Stimulated activated CD8-positive, alpha-beta memory T cell treated with anti-CD3 and anti-CD28 coated beads, Interleukin-4, amount 100 ng/mL, for 24 hours (primary cell): ENCODE data around the gene PAGR1.
"Not testable (repeated sequence)": the region's sequence is repeated elsewhere in the genome, so short reads cannot be mapped to it uniquely, and the experiment has no call there.

Source experiments
- DNase-seq: peaks from one replicate; pipeline ENCODE4 v3.0.0-alpha.2; 2020; ENCODE audit warnings: low read depth

Gene PAGR1

DNA sequence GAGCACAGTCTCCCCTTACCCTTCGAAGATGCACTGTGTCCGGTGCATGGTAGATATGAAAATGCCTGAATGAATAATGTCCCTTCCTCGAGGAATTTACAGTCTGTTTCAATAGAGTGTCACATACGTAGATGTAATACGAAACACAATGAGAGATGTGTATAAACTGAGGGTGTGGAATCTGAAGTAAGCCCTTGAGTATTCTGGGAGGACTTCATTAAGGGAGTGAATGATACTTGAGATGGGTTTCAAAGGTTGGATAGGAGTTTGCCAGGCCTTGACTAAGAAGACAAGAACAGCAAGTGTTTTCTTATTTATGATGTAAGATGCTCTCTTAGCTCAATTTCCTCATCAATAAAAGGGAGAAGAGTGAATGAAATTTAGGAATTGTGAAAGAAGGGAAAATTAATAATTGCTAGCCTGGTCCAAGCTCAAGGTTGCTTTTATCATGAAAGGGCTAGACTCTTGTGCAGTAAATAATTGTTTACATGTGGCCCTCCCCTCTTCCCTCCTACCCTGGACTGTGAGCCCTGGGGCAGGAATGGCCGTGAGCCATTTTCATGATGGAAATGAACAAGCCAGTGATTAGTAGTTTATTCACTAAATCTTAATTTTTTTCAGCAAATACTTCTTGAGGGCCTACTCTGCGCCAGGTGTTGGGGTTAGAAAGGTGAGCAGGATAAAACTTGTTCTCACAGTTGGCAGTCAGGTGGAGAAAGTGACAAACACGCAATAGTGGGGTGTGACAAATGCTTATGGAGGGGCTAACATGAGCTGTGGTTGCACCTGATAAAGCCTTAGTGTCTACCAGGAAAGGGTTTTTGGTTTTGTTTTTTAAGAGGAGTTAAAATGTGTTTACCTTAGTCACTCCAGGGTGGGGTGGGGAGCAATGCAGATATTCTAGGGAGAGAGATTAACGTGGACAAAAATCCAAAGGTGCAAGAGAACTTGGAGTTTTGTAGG lies 23.8 kb upstream of the PAGR1 start:
- DNase-seq: no peak

DNA sequence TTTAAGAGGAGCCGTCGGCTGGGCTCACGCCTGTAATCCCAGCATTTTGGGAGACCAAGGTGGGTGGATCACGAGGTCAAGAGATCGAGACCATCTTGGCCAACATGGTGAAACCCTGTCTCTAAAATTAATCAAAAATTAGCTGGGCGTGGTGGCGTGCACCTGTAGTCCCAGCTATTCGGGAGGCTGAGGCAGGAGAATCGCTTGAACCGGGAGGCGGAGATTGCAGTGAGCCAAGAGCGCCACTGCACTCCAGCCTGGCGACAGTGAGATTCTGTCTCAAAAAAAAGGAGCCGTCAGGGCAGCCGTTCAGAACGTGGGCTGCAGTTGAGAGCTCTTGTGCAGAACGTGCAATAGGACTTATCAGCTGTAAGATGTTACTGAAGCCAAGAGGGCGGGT lies 22.8 kb upstream of the PAGR1 start:
- DNase-seq: not testable (repeated sequence)

DNA sequence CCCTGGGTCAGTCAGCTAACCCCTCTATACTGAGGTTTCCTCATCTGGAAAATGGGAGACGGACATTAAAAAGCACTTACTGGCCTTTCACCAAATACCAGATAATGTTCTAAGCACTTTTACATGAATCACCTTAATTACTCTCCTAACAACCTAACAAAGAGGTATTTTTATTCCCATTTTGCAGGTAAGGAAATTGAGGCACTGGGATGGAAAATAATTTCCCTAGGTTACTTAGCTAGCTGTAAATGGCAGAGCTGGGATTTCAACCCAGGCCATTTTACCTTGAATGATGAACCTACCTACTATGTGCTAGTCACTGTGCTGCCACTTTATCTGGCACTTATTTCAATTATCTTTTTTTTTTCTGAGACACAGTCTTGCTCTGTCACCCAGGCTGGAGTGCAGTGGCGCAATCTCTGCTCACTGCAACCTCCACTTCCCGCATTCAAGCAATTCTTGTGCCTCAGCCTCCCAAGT lies 21.7 kb upstream of the PAGR1 start:
- DNase-seq: no peak

DNA sequence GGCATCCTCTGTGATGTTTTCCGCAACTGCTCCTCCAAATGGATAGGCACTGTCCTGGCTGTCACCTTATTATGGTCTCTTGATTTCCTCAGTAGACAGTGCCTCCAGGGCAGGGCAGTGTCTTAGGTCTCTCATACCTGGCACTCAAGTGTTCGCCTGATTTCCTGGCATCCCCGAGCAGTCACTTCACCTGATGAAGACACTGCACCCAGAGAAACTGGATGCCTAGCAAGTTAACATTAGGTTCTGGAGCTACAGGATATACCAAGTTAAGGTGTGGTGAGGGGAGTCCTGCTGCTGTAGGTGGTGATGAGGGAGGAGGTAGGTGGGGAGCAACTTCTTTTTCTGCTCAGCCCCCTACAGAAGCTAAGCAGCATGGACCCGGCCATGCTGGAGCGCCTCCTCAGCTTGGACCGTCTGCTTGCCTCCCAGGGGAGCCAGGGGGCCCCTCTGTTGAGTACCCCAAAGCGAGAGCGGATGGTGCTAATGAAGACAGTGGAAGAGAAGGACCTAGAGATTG lies 13.5 kb upstream of the PAGR1 start:
- no peak for DNase-seq

DNA sequence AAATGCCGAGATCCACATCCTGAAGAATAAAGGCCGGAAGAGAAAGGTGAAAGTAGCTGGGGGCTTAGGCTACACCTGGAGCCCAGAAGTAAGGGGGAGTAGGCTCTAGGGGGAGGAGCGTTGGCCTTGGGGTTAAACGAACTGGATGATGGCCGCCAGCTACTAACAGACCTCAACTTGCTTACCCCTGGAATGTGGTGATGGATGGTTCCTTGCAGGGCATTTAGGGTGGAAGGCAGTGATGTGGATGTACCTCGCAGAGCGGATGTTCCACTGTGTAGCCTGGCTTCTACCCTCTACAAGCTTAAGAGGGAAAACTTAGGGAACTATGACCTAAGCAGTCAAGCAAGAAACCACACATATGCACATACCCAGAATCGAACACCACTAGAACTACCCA lies 11.9 kb upstream of the PAGR1 start:
- DNase-seq: no peak

DNA sequence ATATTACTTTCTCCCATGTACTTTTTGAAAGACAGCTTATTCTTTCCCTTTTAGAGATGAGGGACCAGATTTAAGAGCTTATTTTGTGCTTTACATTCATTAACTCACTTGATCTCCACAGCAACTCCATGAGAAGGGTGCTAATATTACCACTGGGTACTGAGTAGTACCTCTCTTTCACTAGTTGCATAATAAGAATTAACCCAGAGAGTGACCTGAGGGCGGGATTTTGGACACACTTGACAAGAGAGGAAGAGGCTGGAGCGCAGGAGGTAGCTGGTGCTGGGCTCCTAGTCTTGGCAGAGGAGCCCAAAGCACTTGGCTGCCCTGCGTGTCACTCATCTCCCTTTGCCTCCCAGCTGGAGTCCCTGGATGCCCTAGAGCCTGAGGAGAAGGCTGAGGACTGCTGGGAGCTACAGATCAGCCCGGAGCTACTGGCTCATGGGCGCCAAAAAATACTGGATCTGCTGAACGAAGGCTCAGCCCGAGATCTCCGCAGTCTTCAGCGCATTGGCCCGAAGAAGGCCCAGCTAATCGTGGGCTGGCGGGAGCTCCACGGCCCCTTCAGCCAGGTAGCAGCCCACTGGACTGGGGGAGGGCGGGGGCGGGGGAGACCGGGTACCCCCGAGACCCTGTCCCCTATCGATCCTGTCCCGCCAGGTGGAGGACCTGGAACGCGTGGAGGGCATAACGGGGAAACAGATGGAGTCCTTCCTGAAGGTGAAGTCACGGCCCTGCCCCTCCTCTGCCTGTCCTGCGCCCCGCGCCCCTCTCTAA lies 11.3 kb upstream of the PAGR1 start:
- DNase-seq: no peak

DNA sequence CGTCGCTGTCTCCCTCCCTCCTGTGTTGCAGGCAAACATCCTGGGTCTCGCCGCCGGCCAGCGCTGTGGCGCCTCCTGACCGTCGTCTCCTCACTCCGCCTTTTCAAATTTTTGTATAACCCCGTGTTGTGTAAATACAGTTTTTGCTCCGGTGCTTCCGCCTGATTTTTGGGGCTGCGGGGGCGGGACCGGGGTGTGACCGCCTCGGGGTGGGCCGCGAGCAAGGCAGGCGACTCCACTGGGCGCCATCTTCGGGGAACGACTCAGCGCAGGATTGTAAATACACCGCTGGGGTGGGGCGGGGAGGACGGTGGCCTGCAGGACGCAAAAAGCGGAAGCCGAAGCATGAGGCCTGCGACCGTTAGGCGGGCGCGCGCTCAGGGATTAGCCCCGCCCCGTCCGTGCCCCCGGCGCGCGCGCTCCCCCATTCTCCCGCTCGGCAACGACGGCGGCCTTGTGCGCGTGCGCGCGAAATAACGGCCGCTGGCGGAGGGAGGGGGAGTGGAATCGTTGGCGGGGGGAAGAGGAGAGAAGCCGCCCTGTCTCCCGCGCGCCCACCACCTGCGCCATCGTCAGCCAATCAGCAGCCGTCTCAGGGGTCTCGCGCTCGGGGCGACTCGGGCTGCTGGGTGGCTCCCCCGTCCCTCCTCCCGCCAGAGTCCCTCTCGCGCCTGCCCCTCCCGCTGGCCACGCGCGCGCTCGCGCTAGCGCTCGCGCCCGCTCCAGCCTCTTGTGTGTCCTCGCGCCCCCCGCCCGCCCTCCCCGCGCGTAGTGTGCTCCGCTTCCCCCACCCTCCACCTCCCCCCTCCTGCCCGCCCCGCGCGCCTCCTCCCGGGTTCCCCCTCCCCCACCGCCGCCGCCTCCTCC lies 10.5 kb upstream of the PAGR1 start:
- peak; percentile 95 for DNase-seq

DNA sequence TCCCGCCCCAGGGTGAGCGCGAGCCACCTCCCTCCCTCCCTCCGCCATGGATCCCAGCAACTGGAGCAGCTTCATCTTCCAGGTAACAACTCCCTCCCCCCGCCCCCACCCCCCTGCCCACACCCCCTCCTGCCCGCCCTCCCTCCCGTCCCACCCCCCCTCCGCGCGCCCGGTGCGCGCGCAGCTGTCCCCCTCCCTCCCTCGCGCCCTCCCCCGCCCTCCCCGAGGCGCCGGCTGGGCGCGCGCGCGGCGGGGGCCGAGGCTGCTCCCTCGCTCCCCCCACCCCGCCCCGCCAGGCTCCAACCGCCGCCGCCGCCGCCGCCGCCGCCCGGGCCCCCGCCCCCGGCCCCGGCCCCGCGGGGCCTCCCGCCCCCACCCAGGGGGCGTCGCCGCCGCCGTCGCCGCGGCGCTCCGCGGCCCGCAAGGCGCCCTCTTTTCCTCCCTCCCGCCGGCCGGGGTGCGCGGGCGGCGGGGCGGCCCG lies 9.8 kb upstream of the PAGR1 start, which contains the start of gene MAZ:
Gene MAZ, plus strand, starts transcription at position 431 of the 481 bp plus-strand sequence. CDS start 173 bp downstream, outside the sequence.
- peak; percentile 70 for DNase-seq

DNA sequence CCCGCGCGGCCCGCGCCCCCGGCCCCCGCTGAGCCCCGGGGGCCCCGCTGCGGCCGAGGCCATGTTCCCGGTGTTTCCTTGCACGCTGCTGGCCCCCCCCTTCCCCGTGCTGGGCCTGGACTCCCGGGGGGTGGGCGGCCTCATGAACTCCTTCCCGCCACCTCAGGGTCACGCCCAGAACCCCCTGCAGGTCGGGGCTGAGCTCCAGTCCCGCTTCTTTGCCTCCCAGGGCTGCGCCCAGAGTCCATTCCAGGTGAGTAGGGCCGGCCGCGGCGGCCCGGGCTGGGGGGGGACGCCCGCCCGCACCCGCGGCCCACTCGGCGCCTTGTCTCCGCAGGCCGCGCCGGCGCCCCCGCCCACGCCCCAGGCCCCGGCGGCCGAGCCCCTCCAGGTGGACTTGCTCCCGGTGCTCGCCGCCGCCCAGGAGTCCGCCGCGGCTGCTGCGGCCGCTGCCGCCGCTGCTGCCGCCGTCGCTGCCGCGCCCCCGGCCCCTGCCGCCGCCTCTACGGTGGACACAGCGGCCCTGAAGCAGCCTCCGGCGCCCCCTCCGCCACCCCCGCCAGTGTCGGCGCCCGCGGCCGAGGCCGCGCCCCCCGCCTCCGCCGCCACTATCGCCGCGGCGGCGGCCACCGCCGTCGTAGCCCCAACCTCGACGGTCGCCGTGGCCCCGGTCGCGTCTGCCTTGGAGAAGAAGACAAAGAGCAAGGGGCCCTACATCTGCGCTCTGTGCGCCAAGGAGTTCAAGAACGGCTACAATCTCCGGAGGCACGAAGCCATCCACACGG lies 9.1 kb upstream of the PAGR1 start:
- no peak for DNase-seq

DNA sequence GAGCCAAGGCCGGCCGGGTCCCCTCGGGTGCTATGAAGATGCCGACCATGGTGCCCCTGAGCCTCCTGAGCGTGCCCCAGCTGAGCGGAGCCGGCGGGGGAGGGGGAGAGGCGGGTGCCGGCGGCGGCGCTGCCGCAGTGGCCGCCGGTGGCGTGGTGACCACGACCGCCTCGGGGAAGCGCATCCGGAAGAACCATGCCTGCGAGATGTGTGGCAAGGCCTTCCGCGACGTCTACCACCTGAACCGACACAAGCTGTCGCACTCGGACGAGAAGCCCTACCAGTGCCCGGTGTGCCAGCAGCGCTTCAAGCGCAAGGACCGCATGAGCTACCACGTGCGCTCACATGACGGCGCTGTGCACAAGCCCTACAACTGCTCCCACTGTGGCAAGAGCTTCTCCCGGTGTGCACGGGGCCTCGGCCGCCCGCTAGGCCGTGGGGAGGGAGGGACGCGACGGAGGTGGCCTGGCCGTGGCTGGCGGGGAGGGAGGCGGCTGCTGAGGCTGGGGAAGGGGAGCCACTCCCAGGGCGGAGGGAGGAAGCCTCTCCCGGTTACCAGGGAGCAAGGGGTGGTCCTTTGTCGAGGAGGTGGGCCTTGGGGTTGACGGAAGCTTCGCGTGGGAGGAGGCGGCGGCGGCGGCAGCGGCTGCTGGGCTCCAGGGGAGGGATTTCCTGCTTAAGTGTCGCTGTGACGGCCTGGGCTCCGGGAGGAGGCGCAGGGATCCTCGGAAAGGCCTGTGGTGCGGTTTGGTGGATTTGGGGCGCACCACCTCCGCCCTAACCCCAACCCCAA lies 8.3 kb upstream of the PAGR1 start:
- peak; percentile 82 for DNase-seq

DNA sequence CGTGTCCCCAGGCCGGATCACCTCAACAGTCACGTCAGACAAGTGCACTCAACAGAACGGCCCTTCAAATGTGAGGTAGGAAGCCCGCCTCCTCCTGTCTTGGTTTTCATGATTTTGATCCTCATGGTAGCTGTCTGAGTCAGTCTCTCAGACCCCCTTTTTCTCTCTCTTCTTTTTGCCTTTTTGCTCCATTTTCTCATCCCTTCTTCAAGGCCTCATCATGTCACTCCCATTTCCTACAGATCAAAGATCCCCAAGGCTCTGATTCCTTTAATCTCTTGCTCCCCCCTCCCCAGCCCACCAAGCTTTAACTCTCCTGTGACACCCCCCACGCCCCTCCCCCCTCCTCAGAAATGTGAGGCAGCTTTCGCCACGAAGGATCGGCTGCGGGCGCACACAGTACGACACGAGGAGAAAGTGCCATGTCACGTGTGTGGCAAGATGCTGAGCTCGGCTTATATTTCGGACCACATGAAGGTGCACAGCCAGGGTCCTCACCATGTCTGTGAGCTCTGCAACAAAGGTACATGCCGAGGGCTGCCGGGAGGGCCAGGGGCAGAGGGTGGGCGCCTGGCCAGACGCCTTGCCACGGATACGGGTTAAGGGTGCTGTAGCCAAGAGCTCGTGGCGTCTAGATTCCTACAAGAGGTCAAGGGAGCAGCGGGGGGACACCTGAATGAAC lies 7.6 kb upstream of the PAGR1 start:
- DNase-seq: no peak

DNA sequence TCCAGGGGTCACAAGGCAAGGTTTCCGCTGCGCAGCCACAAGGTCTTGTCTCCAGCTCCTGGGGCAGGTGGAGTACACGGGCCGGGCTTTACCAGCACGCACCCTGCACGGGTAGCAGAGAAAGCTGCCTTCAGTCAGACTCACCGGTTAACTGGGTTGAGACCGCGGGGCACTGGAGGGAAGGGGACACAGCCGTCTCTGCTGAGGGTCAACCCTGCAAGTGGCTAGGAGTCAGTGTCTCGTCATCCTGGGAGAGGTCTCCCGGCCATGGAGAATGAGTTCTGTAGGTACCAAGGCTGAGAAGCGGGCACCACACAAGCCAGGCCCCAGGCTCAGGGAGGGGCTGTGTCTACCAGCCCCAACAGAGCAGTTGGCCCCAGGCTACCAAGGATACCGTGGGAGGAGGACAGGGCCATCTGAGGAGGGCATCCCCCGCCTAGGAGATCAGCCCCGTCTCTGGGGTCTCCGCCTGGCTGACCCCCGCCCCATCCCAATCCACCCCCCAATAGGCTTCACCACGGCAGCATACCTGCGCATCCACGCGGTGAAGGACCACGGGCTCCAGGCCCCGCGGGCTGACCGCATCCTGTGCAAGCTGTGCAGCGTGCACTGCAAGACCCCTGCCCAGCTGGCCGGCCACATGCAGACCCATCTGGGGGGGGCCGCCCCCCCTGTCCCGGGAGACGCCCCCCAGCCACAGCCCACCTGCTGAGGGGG lies 6.8 kb upstream of the PAGR1 start:
- no peak for DNase-seq

DNA sequence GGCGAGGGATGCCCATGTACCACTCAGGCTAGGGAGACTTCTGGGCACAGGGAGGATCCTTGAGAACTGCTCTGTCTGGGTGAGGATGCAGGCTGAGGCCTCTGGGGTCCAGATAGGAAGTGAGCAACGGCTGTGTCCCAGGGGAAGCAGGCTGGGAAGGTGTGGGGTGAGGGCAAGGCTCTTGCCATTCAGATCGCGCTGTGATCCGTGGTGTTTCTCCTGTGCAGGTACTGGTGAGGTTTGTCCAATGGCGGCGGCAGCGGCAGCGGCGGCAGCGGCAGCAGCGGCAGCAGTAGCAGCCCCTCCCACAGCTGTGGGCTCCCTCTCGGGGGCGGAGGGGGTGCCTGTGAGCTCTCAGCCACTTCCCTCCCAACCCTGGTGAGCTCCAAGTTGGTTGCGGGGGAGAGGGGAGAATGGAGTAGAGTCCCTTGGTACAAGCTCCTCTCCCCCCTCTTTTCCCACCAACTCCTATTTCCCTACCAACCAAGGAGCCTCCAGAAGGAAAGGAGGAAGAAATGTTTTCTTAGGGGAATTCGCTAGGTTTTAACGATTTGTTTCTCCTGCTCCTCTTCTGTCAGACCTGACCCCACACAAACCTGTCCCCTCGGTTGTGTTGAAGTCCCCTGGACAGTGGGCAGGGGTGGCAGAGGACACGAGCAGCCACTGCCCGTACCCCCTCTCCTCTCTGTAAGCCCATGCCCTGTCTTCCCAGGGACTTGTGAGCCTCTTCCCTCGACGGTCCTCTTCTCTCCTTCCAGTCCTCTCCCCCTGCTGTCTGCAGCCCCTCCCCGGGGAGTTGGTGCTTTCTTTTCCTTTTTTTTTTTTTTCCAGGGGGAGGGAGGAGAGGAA lies 5.9 kb upstream of the PAGR1 start:
- no peak for DNase-seq

DNA sequence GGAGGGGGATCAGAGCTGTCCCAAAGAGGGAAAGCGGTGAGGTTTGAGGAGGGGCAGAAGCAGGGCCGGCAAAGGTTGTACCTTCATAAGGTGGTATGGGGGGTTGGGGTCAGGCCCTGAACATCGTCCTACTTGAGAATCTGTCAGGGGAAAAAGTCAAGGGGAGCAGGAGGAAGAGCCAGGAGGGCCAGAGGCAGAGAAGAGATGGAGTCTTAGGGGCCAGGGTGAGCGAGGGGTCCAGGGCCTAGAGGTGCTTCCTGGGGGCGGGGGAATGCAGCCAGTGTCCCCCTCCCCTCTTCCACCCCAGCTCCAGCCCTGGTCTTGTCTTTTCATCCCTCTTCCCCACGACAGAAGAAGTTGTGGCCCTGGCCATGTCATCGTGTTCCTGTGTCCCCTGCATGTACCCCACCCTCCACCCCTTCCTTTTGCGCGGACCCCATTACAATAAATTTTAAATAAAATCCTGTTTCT lies 5.2 kb upstream of the PAGR1 start:
- no peak for DNase-seq

DNA sequence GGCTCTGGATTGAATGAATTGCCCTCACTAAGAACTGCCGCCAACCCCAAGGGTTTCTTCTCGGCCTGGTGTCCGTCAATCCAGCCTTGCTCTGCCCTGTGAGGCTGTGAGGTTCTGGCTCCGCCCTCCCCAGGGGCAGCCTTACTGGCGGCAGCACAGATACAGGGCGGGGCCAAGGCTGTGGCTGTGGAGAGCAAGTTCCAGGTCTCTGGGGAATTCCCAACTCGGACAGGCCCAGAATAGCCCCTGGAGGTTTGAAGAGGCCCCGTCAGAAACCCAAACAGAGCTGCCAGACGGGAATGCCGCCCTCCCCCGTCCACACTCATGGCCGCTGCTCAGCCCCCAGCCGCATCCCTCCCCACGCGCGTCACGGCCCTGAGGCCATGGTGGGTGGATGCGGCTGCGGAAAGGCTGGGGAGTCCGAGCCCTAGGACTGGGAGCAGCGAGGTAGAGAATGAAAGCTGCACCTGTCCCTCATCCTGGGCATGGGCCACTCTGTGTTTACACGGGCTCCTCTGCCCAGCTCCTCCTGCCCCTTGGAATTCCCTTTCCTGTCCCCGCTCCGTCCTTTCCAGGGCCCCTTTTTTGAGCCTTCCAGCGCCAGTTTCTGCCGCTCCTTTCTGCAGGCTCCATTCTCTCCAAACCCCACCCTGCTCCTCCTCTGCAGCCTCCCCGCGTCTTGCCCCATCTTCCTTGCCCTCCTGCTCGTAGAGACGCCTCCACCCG lies 4.6 kb upstream of the PAGR1 start:
- peak; percentile 73 for DNase-seq

DNA sequence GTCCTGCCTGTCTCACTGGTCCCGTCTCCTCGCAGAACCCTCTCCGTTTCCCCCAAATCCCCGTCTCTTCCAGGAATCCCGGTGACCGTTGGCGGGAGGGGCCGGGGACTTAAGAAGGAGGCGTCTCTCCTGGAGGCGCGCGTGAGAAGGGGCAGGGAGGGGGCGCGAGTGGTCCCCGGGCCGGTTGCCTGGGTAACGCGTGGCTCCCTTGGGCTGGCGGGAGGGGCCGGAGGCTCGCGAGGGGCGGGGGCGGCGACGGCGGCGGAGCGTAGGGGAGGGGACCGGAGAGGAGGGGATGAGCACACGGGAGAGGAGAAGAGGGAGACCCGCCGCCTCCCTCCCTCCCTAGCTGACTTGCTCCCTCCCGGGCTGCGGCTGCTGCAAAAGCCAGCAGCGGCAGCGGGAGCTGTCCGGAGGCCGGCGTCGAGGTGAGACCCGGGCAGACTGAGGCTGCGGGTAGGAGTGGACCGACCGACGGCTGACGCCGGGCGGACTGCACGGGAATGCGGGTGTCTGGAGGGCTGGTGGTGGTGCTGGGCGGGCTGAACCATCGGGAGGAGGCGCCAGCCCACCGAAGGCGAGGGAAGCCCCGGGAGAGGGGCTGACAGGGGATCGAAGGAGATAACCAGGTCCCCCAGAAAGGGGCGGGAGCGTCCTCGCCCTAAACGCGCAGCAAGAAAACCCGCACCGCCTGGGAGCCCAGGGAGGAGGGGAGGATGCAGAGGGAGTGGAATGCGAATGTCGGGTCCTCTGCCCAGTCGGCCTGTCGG lies 3.9 kb upstream of the PAGR1 start, which contains the start of gene PRRT2:
Gene PRRT2, plus strand, starts transcription at position 298 of the 770 bp plus-strand sequence. CDS start 862 bp downstream, outside the sequence.
- DNase-seq: no peak
